GM21381 (cell line): ENCODE measurements around the gene CALHM4.

Experiments used
- ATAC-seq: cut with Tn5 transposase; IDR thresholded peaks from one replicate; pipeline ENCODE4 v1.9.1; 2021; ENCODE audit warnings: mild to moderate bottlenecking, moderate library complexity; ENCODE audit not compliant: unreplicated experiment

The CALHM4 gene

GRCh38 chr6:116553451-116553850, at the start of gene CALHM4:
Gene CALHM4, plus strand, starts transcription at chr6:116553751. Its CDS starts 43 bp downstream, at chr6:116553794.
- no peak for ATAC-seq

GRCh38 chr6:116507324-116507723, 46.2 kb upstream of the CALHM4 start:
- ATAC-seq, result no peak

- no peak for ATAC-seq
Measured at GRCh38 chr6:116508527-116508926, 45.0 kb upstream of the CALHM4 start.

- ATAC-seq, result no peak
Measured at GRCh38 chr6:116511424-116512110, 42.0 kb upstream of the CALHM4 start, which contains the start of gene CALHM5. Gene CALHM5, plus strand, starts transcription at chr6:116511639. Its CDS starts 58 bp downstream, at chr6:116511697.

- ATAC-seq, result no peak
Measured at GRCh38 chr6:116512111-116512559, 41.4 kb upstream of the CALHM4 start.

- no peak for ATAC-seq
Measured at GRCh38 chr6:116512734-116513133, 40.8 kb upstream of the CALHM4 start.

GRCh38 chr6:116513224-116513875, 40.2 kb upstream of the CALHM4 start:
- no peak for ATAC-seq

GRCh38 chr6:116514111-116514510, 39.4 kb upstream of the CALHM4 start:
- no peak for ATAC-seq

- ATAC-seq, result no peak
Measured at GRCh38 chr6:116515141-116515540, 38.4 kb upstream of the CALHM4 start.

GRCh38 chr6:116518621-116519368, 34.8 kb upstream of the CALHM4 start:
- no peak for ATAC-seq

- ATAC-seq, result no peak
Measured at GRCh38 chr6:116522896-116523295, 30.7 kb upstream of the CALHM4 start.

GRCh38 chr6:116524236-116524635, 29.3 kb upstream of the CALHM4 start:
- no peak for ATAC-seq

GRCh38 chr6:116528133-116528532, 25.4 kb upstream of the CALHM4 start:
- ATAC-seq, result no peak

- no peak for ATAC-seq
Measured at GRCh38 chr6:116528780-116529179, 24.8 kb upstream of the CALHM4 start.

GRCh38 chr6:116529466-116530290, 23.9 kb upstream of the CALHM4 start:
- ATAC-seq, result no peak

GRCh38 chr6:116530436-116530835, 23.1 kb upstream of the CALHM4 start:
- ATAC-seq, result no peak

GRCh38 chr6:116531675-116532570, 21.6 kb upstream of the CALHM4 start:
- ATAC-seq, result peak; percentile 83

- ATAC-seq, result no peak
Measured at GRCh38 chr6:116533233-116533957, 20.2 kb upstream of the CALHM4 start.

GRCh38 chr6:116535109-116535508, 18.4 kb upstream of the CALHM4 start:
- no peak for ATAC-seq
